NCI-H69 (cell line): Measurements from ENCODE around the gene KLHL40.

Experiments
- DNase-seq: peaks from one replicate; lab custom pipeline; 2025; lab: John Stamatoyannopoulos, UW

The KLHL40 gene

GRCh38 chr3:42656680-42657610 is 28.4 kb upstream of the KLHL40 start:
- DNase-seq = no peak

DNA sequence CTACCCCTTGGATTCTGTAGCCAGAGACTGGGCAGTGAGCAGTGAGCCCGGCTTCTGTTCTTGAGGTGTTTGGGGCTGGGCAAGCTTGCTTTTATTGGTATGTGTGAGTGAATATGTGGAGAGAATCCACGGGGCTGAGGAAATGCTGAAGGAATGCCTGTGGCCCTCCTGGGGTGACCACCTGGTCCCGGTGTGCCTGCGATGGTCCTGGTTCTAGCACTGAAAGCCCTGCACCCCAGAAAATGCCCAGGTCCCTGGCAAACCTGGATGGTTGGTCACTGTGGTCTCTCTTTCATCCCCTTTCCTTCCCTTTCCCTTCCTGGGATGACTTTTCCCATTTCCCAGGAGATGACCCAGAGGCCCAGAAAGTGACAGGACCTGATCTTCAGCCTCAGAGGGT is 27.7 kb upstream of the KLHL40 start:
- DNase-seq = no peak

- no peak for DNase-seq
These were observed 27.1 kb upstream of the KLHL40 start for GRCh38 chr3:42658091-42658770.

GRCh38 chr3:42658771-42659390 is 26.5 kb upstream of the KLHL40 start:
- no peak for DNase-seq

DNA sequence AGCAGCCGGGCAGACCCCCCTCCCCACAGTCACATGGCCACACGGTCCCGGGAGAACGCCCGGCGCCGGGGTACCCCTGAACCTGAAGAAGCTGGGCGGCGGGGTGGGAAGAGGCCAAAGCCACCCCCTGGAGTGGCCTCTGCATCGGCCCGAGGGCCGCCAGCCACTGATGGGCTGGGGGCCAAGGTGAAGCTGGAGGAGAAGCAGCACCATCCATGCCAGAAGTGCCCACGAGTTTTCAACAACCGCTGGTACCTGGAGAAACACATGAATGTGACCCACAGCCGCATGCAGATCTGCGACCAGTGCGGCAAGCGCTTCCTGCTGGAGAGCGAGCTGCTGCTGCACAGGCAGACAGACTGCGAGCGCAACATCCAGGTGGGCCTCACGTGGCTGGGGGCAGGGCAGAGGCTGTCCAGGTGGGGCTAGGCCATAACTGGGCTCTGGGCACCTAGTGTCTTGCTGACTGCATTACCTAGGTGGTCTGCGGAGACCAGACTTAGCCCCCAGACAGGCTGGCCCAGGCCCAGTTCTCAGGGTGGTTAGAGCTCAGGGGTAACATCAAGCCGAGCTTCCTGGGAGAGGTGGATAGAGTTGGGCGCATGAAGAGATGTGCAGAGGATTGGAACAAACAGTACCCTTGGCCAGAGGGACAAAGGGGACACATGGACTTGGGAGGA is 25.7 kb upstream of the KLHL40 start:
- no peak for DNase-seq

GRCh38 chr3:42660131-42660715 is 25.1 kb upstream of the KLHL40 start:
- peak; percentile 88 for DNase-seq

DNA sequence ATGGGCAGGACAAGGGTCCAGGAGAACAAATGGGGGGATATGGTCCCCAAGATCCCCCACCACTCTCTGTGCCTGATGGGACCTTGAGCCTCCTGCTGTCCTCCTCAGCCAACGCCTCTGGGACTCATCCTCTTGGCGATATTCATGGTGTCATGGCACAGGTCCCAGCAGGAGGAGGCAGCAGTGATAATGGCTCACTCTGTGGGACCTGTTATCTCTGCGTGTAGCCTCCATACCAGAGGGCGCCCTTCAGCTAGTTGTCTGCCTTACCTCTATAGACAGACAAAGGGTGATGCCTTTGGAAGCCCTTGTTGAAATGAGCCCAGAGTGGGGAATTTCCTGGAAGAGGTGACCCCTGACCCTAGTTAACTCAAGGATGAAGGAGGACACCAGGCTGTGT is 24.4 kb upstream of the KLHL40 start:
- peak; percentile 64 for DNase-seq

DNA sequence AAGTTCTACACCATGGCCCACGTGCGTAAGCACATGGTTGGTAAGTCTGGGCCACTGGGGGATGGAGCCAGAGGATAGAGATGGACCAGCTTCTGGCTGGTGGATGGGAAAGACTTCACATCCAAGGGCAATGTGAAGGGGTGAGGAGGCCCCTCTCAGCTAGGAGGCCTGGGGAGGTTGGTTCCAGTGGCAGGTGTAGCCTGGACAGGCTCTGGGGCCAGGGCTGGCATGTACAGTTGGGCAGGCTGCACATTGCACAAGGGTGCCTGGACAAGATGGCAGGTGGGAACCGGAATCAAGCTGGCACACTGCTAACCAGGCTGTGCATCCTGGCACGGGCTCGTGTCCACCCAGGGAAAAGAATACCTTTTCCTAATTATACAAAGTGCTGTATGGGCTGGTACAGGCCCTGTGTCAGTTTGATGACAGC is 23.7 kb upstream of the KLHL40 start:
- no peak for DNase-seq

DNA sequence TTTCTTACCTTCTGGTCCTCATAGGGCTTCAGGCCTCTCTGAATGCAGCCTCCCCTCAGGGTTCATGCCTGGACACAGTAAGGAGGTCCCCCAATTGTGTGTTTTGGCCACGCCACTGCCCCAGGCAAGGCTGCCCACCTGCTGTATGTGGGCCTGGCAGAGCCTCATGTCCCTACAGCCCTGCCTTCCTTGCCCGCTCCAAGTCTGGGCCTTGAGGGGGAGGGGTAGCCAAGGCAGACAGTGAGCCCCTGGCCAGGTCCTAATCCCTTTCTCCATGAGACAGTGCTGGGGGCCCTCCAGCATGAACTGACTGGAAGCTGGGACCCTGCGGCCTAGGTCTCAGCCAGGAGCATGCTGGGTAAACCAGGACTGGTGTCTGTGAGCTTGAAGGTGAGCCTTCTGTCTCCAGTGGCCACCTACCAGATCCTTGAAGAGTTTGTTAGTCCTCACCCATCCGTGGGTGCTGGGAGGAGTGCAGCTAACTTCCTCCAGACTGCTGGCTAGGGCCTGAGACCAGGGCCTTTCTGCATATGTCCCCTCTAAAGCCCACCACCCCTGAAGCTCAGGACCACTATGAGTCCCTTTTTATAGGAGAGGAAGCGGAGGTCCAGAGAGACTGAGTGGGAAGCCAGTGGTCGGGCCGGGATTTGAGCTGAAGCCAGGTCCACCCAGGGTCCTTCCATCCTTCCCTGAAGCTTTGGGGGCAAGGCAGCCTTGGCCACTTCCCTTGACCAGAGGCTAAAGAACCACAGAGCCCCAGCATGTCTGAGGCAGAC is 23.1 kb upstream of the KLHL40 start:
- DNase-seq = no peak

GRCh38 chr3:42662813-42663535 is 22.4 kb upstream of the KLHL40 start:
- DNase-seq = no peak

GRCh38 chr3:42663581-42664437 is 21.5 kb upstream of the KLHL40 start:
- DNase-seq = no peak

DNA sequence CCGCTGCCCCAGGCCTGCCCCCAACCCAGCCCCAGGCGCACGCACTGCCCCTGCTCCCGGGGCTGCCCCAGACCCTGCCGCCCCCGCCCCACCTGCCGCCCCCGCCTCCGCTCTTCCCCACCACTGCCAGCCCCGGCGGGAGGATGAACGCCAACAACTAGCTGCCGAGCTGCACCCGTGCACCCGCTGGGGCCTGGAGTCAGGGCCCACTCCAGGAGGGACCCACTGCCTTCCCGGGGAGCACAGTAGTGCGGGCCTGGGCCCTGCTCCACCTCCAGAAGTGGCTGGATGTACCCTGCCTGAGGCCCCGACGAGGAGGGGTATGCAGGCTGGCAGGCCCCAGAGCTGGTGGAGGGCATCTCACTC is 20.9 kb upstream of the KLHL40 start:
- no peak for DNase-seq

DNA sequence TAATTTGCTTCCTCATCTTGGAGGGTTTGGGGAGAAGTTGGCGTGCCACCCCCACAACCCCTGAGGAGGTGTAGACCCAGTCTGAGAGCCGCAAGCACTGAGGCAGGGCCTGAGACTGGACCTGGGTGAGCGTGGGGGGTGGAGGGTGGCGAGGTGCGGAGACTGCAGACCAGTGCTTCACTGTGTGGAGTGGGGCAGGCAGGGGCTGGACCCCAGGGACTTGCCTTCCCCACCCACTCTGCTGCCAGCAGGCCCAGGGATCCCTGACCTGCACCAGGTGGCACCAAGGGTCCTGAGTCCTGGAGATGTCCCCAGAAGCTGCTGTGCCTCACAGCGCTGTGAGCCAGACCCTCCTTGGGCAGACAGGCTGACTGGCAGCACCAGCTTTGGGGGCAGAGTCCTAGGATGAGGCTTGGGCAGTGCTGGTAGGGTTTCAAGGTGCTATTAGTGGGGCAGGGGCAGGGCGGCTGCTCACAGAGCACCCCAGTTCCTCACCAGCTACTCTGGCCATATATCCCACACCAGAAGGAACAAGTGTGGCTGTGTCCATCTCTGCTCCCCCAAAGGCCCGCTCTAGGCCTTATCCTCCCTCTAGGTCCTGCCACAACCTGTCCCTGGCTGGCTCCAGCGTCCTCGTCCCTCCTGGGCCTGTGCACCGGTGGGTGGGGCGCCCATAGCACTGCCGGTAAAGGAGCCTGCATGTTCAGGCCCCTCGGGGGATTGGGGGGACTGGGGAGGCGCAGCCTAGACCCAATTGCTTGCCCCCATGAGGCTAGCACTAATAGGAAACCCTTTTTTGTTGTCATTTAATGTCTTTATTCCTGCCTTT is 20.1 kb upstream of the KLHL40 start:
- DNase-seq = no peak

- no peak for DNase-seq
These were observed 19.3 kb upstream of the KLHL40 start for GRCh38 chr3:42666022-42666421.

DNA sequence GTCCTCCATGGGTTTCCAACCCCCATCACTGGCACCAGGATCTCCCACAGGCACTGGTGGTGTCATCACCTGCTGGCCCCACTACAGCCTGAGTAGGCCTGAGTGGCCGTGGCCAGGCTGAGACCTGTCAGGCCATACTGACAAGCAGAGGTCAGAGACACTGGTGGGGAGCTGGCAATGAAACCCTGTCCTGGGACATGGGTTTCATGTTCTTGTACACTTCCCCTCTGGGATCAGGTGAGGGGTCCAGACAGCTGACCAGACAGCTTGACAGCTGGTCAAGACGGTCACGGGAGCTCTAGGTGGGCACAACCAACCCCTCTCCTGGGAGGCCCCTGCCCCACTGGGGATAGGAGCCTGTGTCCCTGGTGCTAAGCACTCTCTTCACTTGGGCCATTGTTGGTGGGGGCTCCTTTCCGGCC is 18.7 kb upstream of the KLHL40 start:
- DNase-seq = no peak

DNA sequence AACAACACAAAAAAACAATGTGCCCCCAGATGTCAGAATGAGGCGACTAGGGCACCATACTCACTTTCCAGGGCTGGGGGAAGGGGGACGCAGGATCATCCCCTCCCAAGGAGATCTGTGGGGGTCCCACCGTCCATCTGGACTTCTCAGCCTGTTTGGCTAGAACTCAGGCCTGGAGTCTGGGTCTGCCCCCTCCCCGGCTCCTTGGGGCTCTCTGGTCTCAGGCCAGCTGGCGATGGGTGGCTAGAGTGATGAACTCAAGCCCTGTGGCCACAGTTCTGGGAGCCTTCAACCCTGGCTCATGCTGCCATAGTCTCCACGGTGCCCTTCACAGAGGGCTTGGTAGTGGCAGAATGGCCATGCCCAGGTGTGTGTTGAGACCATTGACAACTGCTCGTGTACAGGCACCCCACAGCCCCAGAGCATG is 18.2 kb upstream of the KLHL40 start:
- DNase-seq = no peak

- peak; percentile 92 for DNase-seq
These were observed 17.6 kb upstream of the KLHL40 start for GRCh38 chr3:42667523-42668412.

- no peak for DNase-seq
These were observed 16.9 kb upstream of the KLHL40 start for GRCh38 chr3:42668413-42668760.
